ENCODE results near the gene FAM20C. TPM values are rescaled to one million over a fixed set of nuclear protein-coding genes. Genes with fewer than 3 reads are reported as not detected.

The FAM20C gene
- total RNA-seq, 1 experiment from 2014 or later = 34.0 TPM

DNA sequence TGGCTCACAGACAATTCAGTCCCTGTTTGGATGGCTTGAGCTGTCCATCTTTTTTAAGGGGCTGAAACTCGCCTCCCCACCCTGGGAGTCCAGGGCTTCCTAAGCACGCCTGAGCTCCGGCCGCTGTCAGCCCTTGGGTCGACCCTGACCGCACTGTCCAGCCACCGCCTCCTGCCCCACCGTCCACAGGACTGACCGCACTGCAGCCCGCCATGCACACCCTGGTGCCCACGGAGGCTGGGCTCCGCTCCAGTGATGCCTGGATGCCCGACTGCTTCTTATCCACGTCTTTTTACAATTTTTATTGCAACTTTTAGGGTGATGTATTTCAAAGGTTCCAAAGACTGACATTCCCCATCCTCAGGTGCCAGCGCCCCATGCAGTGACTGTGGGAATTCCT is 58.2 kb downstream of the FAM20C start:
- Mint-ChIP-seq H3K4me1 (ENCODE audit: low read depth, unreplicated experiment) (no peaks in the 10 kb centered on the region), H3K4me3 (ENCODE audit: unreplicated experiment) (no peak overlapping the region), H3K36me3 (ENCODE audit: insufficient read depth, unreplicated experiment) (peaks cover 12% of the 10 kb centered on the region), H3K27ac (ENCODE audit: unreplicated experiment) (no peak overlapping the region), H3K9me3 (ENCODE audit: unreplicated experiment) (no peaks in the 10 kb centered on the region), H3K27me3 (ENCODE audit: insufficient read depth, unreplicated experiment) (no peaks in the 10 kb centered on the region)
- Histone ChIP-seq H3K4me1 (no peaks in the 10 kb centered on the region), H3K36me3 (ENCODE audit: control insufficient read depth, insufficient read depth, low read length) (no peaks in the 10 kb centered on the region; the same call in 1 of the 2 replicates), H3K27me3 (replicated peaks; ENCODE audit: control insufficient read depth, insufficient read depth, low read length) (no peaks in the 10 kb centered on the region), H3K4me3 (ENCODE audit: low read depth, low read length) (no peak overlapping the region), H3K9me3 (no peaks in the 10 kb centered on the region)
- CTCF ChIA-PET = no interaction called here
- POLR2A ChIA-PET = no interaction called here
- BruUV-seq (replicated peaks) = no TSS peak
- intact Hi-C loops (cut with micrococcal nuclease; ENCODE audit: unreplicated experiment) = no loop called here
- DNase-seq = no peak
- TF ChIP-seq, protein P1, sequence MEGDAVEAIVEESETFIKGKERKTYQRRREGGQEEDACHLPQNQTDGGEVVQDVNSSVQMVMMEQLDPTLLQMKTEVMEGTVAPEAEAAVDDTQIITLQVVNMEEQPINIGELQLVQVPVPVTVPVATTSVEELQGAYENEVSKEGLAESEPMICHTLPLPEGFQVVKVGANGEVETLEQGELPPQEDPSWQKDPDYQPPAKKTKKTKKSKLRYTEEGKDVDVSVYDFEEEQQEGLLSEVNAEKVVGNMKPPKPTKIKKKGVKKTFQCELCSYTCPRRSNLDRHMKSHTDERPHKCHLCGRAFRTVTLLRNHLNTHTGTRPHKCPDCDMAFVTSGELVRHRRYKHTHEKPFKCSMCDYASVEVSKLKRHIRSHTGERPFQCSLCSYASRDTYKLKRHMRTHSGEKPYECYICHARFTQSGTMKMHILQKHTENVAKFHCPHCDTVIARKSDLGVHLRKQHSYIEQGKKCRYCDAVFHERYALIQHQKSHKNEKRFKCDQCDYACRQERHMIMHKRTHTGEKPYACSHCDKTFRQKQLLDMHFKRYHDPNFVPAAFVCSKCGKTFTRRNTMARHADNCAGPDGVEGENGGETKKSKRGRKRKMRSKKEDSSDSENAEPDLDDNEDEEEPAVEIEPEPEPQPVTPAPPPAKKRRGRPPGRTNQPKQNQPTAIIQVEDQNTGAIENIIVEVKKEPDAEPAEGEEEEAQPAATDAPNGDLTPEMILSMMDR (IDR thresholded peaks at IDR 0.05; ENCODE audit: insufficient read depth in 1 of 2, low read depth in 1 of 2, low read length in 1 of 2, severe bottlenecking in 1 of 2, unreplicated experiment in 1 of 2) = no peak

DNA sequence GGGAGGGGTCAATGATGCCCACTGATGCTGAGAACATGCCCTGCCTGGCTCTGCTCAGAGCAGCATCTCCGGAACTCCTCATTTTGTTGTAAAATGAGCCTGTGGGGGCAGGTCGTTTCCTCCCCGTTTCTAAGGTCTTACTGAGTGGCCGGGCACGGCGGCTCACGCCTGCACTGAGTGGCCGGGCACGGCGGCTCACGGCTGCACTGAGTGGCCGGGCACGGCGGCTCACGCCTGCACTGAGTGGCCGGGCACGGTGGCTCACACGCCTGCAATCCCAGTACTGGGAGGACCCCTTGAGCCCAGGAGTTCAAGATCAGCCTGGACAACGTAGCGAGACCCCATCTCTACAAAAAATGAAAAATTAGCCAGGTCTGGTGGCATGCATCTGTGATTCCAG is 58.6 kb downstream of the FAM20C start:
- CTCF ChIA-PET = no interaction called here
- no peak overlapping the region for H3K4me3 Mint-ChIP-seq (ENCODE audit: unreplicated experiment)
- no TSS peak for BruUV-seq (replicated peaks)

DNA sequence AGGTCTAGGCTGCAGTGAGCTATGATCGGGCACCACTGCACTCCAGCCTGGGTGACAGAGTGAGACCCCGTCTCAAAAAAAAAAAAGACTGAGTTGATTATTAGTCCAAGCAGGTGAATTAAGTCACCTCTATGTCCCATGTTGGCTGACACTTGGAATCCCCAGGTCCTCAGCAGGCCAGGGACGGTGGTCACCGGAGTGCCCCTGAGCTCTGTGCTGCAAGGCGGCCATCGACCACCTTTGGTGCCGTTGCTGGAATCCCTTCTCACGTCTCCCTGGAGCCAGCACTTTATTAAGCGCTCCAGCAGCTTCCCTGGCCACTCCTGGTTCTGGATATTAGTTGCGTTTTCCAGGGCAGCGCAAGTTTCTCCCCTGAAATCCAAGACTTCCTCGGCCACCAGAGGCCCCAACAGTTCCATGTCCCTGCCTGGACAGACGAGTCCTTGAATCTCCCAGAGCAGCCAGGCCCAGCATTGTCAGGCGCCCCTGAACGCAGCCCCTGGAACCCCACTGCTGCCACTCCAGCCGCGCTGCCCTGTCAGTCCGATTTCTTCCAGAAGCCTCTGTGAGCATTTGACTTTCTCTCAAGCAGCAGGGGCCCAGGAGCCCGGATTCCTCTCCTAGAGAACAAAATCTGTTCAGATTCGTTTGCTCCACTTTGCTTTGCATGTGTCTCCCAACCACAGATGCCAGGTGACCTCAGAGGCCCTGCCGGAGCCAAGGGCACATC is 59.2 kb downstream of the FAM20C start:
- BruUV-seq (replicated peaks) = no TSS peak
- intact Hi-C loops (cut with micrococcal nuclease; ENCODE audit: unreplicated experiment) = no loop called here
- Histone ChIP-seq H3K4me1 (no peaks in the 10 kb centered on the region), H3K36me3 (ENCODE audit: control insufficient read depth, insufficient read depth, low read length) (no peaks in the 10 kb centered on the region; the same call in 1 of the 2 replicates), H3K4me3 (ENCODE audit: low read depth, low read length) (no peak overlapping the region), H3K9me3 (no peaks in the 10 kb centered on the region), H3K27me3 (replicated peaks; ENCODE audit: control insufficient read depth, insufficient read depth, low read length) (no peaks in the 10 kb centered on the region)
- no peaks in the 10 kb centered on the region for H3K9me3 Mint-ChIP-seq (ENCODE audit: unreplicated experiment)
- H3K4me1 Mint-ChIP-seq (ENCODE audit: low read depth, unreplicated experiment) = no peaks in the 10 kb centered on the region
- no peaks in the 10 kb centered on the region for H3K27me3 Mint-ChIP-seq (ENCODE audit: insufficient read depth, unreplicated experiment)
- ChIA-PET POLR2A (no interaction called here), CTCF (no interaction called here)
- no peak for DNase-seq
- peaks cover 16% of the 10 kb centered on the region for H3K36me3 Mint-ChIP-seq (ENCODE audit: insufficient read depth, unreplicated experiment)
- no peak overlapping the region for H3K4me3 Mint-ChIP-seq (ENCODE audit: unreplicated experiment)
- TF ChIP-seq, protein P1 (IDR thresholded peaks at IDR 0.05; ENCODE audit: insufficient read depth in 1 of 2, low read depth in 1 of 2, low read length in 1 of 2, severe bottlenecking in 1 of 2, unreplicated experiment in 1 of 2) = no peak
- H3K27ac Mint-ChIP-seq (ENCODE audit: unreplicated experiment) = no peak overlapping the region

More for the DNA sequence above, 58.6 kb downstream of the FAM20C start:
- Histone ChIP-seq H3K4me3 (ENCODE audit: low read depth, low read length) (no peak overlapping the region), H3K4me1 (no peaks in the 10 kb centered on the region), H3K27me3 (replicated peaks; ENCODE audit: control insufficient read depth, insufficient read depth, low read length) (no peaks in the 10 kb centered on the region), H3K9me3 (no peaks in the 10 kb centered on the region), H3K36me3 (ENCODE audit: control insufficient read depth, insufficient read depth, low read length) (no peaks in the 10 kb centered on the region; the same call in 1 of the 2 replicates)
- Mint-ChIP-seq H3K36me3 (ENCODE audit: insufficient read depth, unreplicated experiment) (peaks cover 12% of the 10 kb centered on the region), H3K4me1 (ENCODE audit: low read depth, unreplicated experiment) (no peaks in the 10 kb centered on the region), H3K9me3 (ENCODE audit: unreplicated experiment) (no peaks in the 10 kb centered on the region), H3K27me3 (ENCODE audit: insufficient read depth, unreplicated experiment) (no peaks in the 10 kb centered on the region), H3K27ac (ENCODE audit: unreplicated experiment) (no peak overlapping the region)
- TF ChIP-seq, protein P1 (IDR thresholded peaks at IDR 0.05; ENCODE audit: insufficient read depth in 1 of 2, low read depth in 1 of 2, low read length in 1 of 2, severe bottlenecking in 1 of 2, unreplicated experiment in 1 of 2) = no peak
- DNase-seq = no peak
- POLR2A ChIA-PET = no interaction called here
- intact Hi-C loops (cut with micrococcal nuclease; ENCODE audit: unreplicated experiment) = no loop called here

Measured in Caco-2 (cell line).